ENCODE results near the gene EFHC1. TPM values are rescaled to one million over a fixed set of nuclear protein-coding genes. Genes with fewer than 3 reads are reported as not detected.

Gene EFHC1
- total RNA-seq, 1 experiment from 2014 or later = 13.2 TPM

- H3K4me1 Mint-ChIP-seq = peaks cover 54 to 75% of the 10 kb centered on the region in 2 experiments
- H4K20me1 ChIP-seq (ENCODE audit: control insufficient read depth, insufficient read depth, insufficient read length) = no peaks in the 10 kb centered on the region
Observed at GRCh38 chr6:52513896-52514295, 93.8 kb downstream of the EFHC1 start.

More at GRCh38 chr6:52513896-52514295, 93.8 kb downstream of the EFHC1 start:
- no peak overlapping the region for H4K5ac ChIP-seq (ENCODE audit: insufficient read length, low read depth, low read length)
- no peak overlapping the region for H3K18ac ChIP-seq (ENCODE audit: insufficient read length, low read depth, low read length)
- H3K27me3 ChIP-seq (ENCODE audit: insufficient read depth, low read length) = no peaks in the 10 kb centered on the region
- no peaks in the 10 kb centered on the region for H3K27me3 Mint-ChIP-seq (ENCODE audit: low read depth)
- no peak overlapping the region for H2AFZ ChIP-seq (ENCODE audit: low read length)
- H3K23ac ChIP-seq (ENCODE audit: insufficient read length, low read depth, low read length) = no peak overlapping the region
- peaks cover 7 to 42% (median 20%) of the 10 kb centered on the region in 3 experiments; a peak in 6 of 7 replicates for H3K36me3 Mint-ChIP-seq (ENCODE audit: insufficient read depth in 1 of 3, low read depth in 3 of 3)
- H3K9ac ChIP-seq (ENCODE audit: extremely low read depth, insufficient read length, low read length) = no peak overlapping the region
- H2AK5ac ChIP-seq (ENCODE audit: insufficient read length, low read length) = no peak overlapping the region
- H3T11ph ChIP-seq (ENCODE audit: low read length) = no peak overlapping the region
- H4K91ac ChIP-seq (ENCODE audit: insufficient read length, low read depth, low read length) = no peak overlapping the region
- no peak overlapping the region for H2BK15ac ChIP-seq (ENCODE audit: low read depth, low read length)
- H2BK12ac ChIP-seq (ENCODE audit: insufficient read length, low read depth, low read length) = no peak overlapping the region
- no peak overlapping the region for H3K4me2 ChIP-seq (ENCODE audit: insufficient read depth, insufficient read length, low read length)
- peak overlapping the region in 1 of 3 experiments; percentile 36; a peak in 2 of 7 replicates for H3K27ac Mint-ChIP-seq
- no peak overlapping the region for H2BK5ac ChIP-seq (ENCODE audit: insufficient read length, low read length)
- peaks cover under 1% of the 10 kb centered on the region; the same call in 1 of the 2 replicates for H3K79me2 ChIP-seq (ENCODE audit: insufficient read depth, low read length)
- H3K56ac ChIP-seq (ENCODE audit: insufficient read length, low read depth, low read length) = no peak overlapping the region
- no peak overlapping the region for H3K4me3 Mint-ChIP-seq
- no peaks in the 10 kb centered on the region for H3K23me2 ChIP-seq (ENCODE audit: insufficient read length, low read depth, low read length, poor library complexity, severe bottlenecking)
- no peak overlapping the region for H3K4ac ChIP-seq (ENCODE audit: low read depth, low read length)
- no CpG with 5 or more reads among the region's 4 CpGs for WGBS (ENCODE audit: extremely low coverage, insufficient read length, low lambda C conversion rate)
- no peaks in the 10 kb centered on the region for H3K9me3 ChIP-seq (ENCODE audit: control insufficient read depth, low read depth, low read length)
- no peak overlapping the region for H3K27ac ChIP-seq (ENCODE audit: insufficient read length, low read depth, low read length)
- no peak for DNase-seq
- H3K14ac ChIP-seq (ENCODE audit: insufficient read depth, low read length) = no peak overlapping the region
- no peak overlapping the region for H2BK120ac ChIP-seq (ENCODE audit: low read depth, low read length, poor library complexity, severe bottlenecking)
- no peaks in the 10 kb centered on the region for H3K79me1 ChIP-seq (ENCODE audit: insufficient read depth, low read depth, low read length, poor library complexity, severe bottlenecking)
- H3K9me3 Mint-ChIP-seq = no peaks in the 10 kb centered on the region
- TF ChIP-seq CTCF (conservative IDR thresholded peaks at IDR 0.05) = no peak
- H4K8ac ChIP-seq (replicated peaks; ENCODE audit: insufficient read length, low read depth, low read length) = no peak overlapping the region
- H2BK20ac ChIP-seq (ENCODE audit: low read depth, low read length, poor library complexity, severe bottlenecking) = no peak overlapping the region
- peaks cover 7% of the 10 kb centered on the region; the same call in 1 of the 2 replicates for H3K4me1 ChIP-seq (ENCODE audit: insufficient read depth, low read length)

All from H9 (cell line).